AG04450 (cell line): ENCODE results near the gene HOXB5. TPM values are rescaled to one million over a fixed set of nuclear protein-coding genes. Genes with fewer than 3 reads are reported as not detected.

ENCODE experiments used
- CTCF ChIA-PET: fragments of 300-600, 350-600 bp; formaldehyde crosslinking; extraction: SDS; loops from one replicate; lab custom pipeline; 2022; ENCODE audit warnings: antibody characterized with exemption, inconsistent platforms; lab: Charles Lee
- POLR2A ChIA-PET: fragments of 350-600 bp; formaldehyde crosslinking; extraction: SDS; loops from one replicate; lab custom pipeline; 2021; ENCODE audit warnings: antibody characterized with exemption, inconsistent platforms; lab: Yijun Ruan, JAX
- DNase-seq: peaks from one replicate; pipeline ENCODE4 v3.0.0-alpha.2; 2011; ENCODE audit warnings: low read depth, low spot score
- H3K27ac ChIP-seq: one replicate; pipeline ENCODE4 v1.5.1; 2012; ENCODE audit warnings: low read depth, low read length, control low read depth
- H3K27me3 ChIP-seq: one replicate; pipeline ENCODE4 v1.6.0; 2012; ENCODE audit warnings: low read length; ENCODE audit not compliant: control insufficient read depth, insufficient read depth
- H3K4me3 ChIP-seq: 2 replicates; pipeline ENCODE4 v1.5.1; 2011; ENCODE audit warnings: mild to moderate bottlenecking, low read depth, low read length, control low read depth
- H3K9me3 ChIP-seq: 2 replicates; pipeline ENCODE4 v1.5.1; 2012; ENCODE audit warnings: low read length; ENCODE audit not compliant: control insufficient read depth, insufficient read depth
- CTCF ChIP-seq: IDR thresholded peaks from 2 replicates; pipeline ENCODE4 v1.5.1; 2011; ENCODE audit warnings: low read depth, low read length, control low read depth, inconsistent platforms
- polyA plus RNA-seq: library from polyadenylated mRNA; depleted of rRNA; stranded (reverse); fragments of >200 nt; gene quantifications from 2 replicates; pipeline ENCODE4 v1.2.3, GENCODE V29; 2011

The HOXB5 gene
- polyA plus RNA-seq, 1 experiment: 9.4 TPM

- Histone ChIP-seq H3K9me3 (no peaks in the 10 kb centered on the region; the same call in 1 of the 2 replicates), H3K27me3 (no peaks in the 10 kb centered on the region), H3K27ac (peak overlapping the region; percentile 84), H3K4me3 (peak overlapping the region; percentile 47)
- no peak for DNase-seq
- POLR2A ChIA-PET: interaction anchor here (0.9 to 1.8 kb wide), 11 partner anchors 9 to 62 kb away, joined by 3 to 8 read pairs (median 3); no protein-coding TSS in a partner anchor
- TF ChIP-seq CTCF: no peak
- CTCF ChIA-PET: interaction anchor here (1.2 to 1.6 kb wide), 4 partner anchors 55 to 212 kb away, joined by 4 to 5 read pairs (median 5); no protein-coding TSS in a partner anchor
Observed at GRCh38 chr17:48547808-48548522, 45.6 kb downstream of the HOXB5 start.

GRCh38 chr17:48546924-48547807, 46.4 kb downstream of the HOXB5 start:
- CTCF ChIA-PET: interaction anchor here (0.9 to 1.6 kb wide), 6 partner anchors 42 to 212 kb away, joined by 3 to 5 read pairs (median 3); no protein-coding TSS in a partner anchor
- Histone ChIP-seq H3K27me3 (no peaks in the 10 kb centered on the region), H3K27ac (peak overlapping the region; percentile 84), H3K4me3 (peak overlapping the region; percentile 47), H3K9me3 (no peaks in the 10 kb centered on the region; the same call in 1 of the 2 replicates)
- DNase-seq: no peak
- no peak for TF ChIP-seq CTCF
- POLR2A ChIA-PET: interaction anchor here (0.6 to 2.1 kb wide), 13 partner anchors 10 to 125 kb away, joined by 3 to 11 read pairs (median 4); no protein-coding TSS in a partner anchor

- no peaks in the 10 kb centered on the region for H3K27me3 ChIP-seq
- TF ChIP-seq CTCF: no peak
- ChIA-PET CTCF (interaction anchor here (0.6 to 1.6 kb wide), 7 partner anchors 43 to 270 kb away, joined by 3 to 5 read pairs (median 3); no protein-coding TSS in a partner anchor), POLR2A (interaction anchor here (0.6 to 2.1 kb wide), 12 partner anchors 10 to 329 kb away, joined by 3 to 11 read pairs (median 4); no protein-coding TSS in a partner anchor)
- H3K9me3 ChIP-seq: no peaks in the 10 kb centered on the region; the same call in 1 of the 2 replicates
- peak overlapping the region; percentile 84 for H3K27ac ChIP-seq
- no peak for DNase-seq
- peak overlapping the region; percentile 47 for H3K4me3 ChIP-seq
Observed at GRCh38 chr17:48546137-48546923, 47.2 kb downstream of the HOXB5 start.

- no peaks in the 10 kb centered on the region; the same call in 1 of the 2 replicates for H3K9me3 ChIP-seq
- ChIA-PET CTCF (interaction anchor here (0.6 to 1.1 kb wide), 3 partner anchors 54 to 271 kb away, joined by 3 to 5 read pairs (median 3); no protein-coding TSS in a partner anchor), POLR2A (interaction anchor here (0.6 to 2.1 kb wide), 2 partner anchors 42 to 330 kb away, joined by 4 to 5 read pairs; no protein-coding TSS in a partner anchor)
- peak overlapping the region; percentile 97 for H3K27ac ChIP-seq
- H3K4me3 ChIP-seq: peak overlapping the region; percentile 87; the same call in 1 of the 2 replicates
- no peak for TF ChIP-seq CTCF
- DNase-seq: no peak
- H3K27me3 ChIP-seq: no peaks in the 10 kb centered on the region
Observed at GRCh38 chr17:48545539-48545938, 48.0 kb downstream of the HOXB5 start.
